Lower leg skin (tissue), 4 donors: ENCODE results near the gene NOC4L. TPM values are rescaled to one million over a fixed set of nuclear protein-coding genes. Genes with fewer than 3 reads are reported as not detected.

ENCODE experiments used
- DNase-seq, 2 donors: peaks; one replicate each; pipeline ENCODE4 v3.0.0-alpha.2; 2019; ENCODE audit warnings: low spot score in 2 of 2
- H3K4me3 ChIP-seq: fragments of 200-600 bp; sonication (generic); 2 replicates; pipeline ENCODE4 v1.5.1; 2017; ENCODE audit warnings: mild to moderate bottlenecking, low read depth; ENCODE audit not compliant: poor library complexity, severe bottlenecking
- CTCF ChIP-seq, 3 donors: fragments of 450-650 bp; IDR thresholded peaks; one replicate each; pipeline ENCODE4 v1.5.1; 2016; ENCODE audit warnings: antibody characterized with exemption in 3 of 3, mild to moderate bottlenecking in 3 of 3, moderate library complexity in 2 of 3
- POLR2A ChIP-seq, 2 donors: fragments of 450-650 bp; IDR thresholded peaks; one replicate each; pipeline ENCODE4 v1.6.1; 2016 to 2017; ENCODE audit warnings: antibody characterized with exemption in 2 of 2, mild to moderate bottlenecking in 1 of 2, moderate library complexity in 1 of 2
- WGBS, 2 donors: methylation state at CpG; one replicate each; pipeline ENCODE4 v1.1.5; 2018; 5-methylcytosine and 5-hydroxymethylcytosine counted together
- intact Hi-C: fragments of 100-400 bp; cut with DNase I; formaldehyde crosslinking; loops from one replicate; pipeline ENCODE4 v1.15.0; 2023; ENCODE audit warnings: low total_unique reads
- total RNA-seq, 4 donors: library from RNA; depleted of rRNA; stranded (reverse); fragments of >200 nt; gene quantifications; one replicate each; pipeline ENCODE4 v1.1.0, GENCODE V29; 2016

Gene NOC4L
- total RNA-seq, 4 donors from 2014 or later, result 7.3 to 17.7 (median 14.1) TPM

- no peak for DNase-seq
- TF ChIP-seq CTCF (IDR thresholded peaks at IDR 0.05) (no peak), POLR2A (IDR thresholded peaks at IDR 0.05) (no peak)
- intact Hi-C loops, result no loop called here
- WGBS, 2 donors, result 89 to 94% methylated on average over 5 to 9 of the region's 10 CpGs
- H3K4me3 ChIP-seq, result no peak overlapping the region
These were observed 26.7 kb upstream of the NOC4L start for GRCh38 chr12:132117558-132117875.

GRCh38 chr12:132118876-132119275 lies 25.4 kb upstream of the NOC4L start:
- intact Hi-C loops, result no loop called here
- no peak overlapping the region for H3K4me3 ChIP-seq
- no peak for DNase-seq
- 95 to 97% methylated on average over 14 to 19 of the region's 22 CpGs for WGBS, 2 donors
- TF ChIP-seq POLR2A (IDR thresholded peaks at IDR 0.05) (no peak), CTCF (IDR thresholded peaks at IDR 0.05) (no peak)

- DNase-seq, result no peak
- no peak for TF ChIP-seq CTCF (IDR thresholded peaks at IDR 0.05)
- TF ChIP-seq POLR2A (IDR thresholded peaks at IDR 0.05), result no peak
- intact Hi-C loops, result no loop called here
- H3K4me3 ChIP-seq, result no peak overlapping the region
- 94 to 95% methylated on average over 14 of the region's 14 CpGs for WGBS, 2 donors
These were observed 23.0 kb upstream of the NOC4L start for GRCh38 chr12:132121283-132121682.

GRCh38 chr12:132123970-132124765 lies 20.1 kb upstream of the NOC4L start:
- TF ChIP-seq CTCF (IDR thresholded peaks at IDR 0.05), result no peak
- DNase-seq, result no peak
- intact Hi-C loops, result no loop called here
- WGBS, 2 donors, result 96% methylated on average over 12 of the region's 12 CpGs
- H3K4me3 ChIP-seq, result no peak overlapping the region

GRCh38 chr12:132124766-132125425 lies 19.4 kb upstream of the NOC4L start:
- no peak for TF ChIP-seq POLR2A (IDR thresholded peaks at IDR 0.05)
- TF ChIP-seq CTCF (IDR thresholded peaks at IDR 0.05), result no peak
- intact Hi-C loops, result no loop called here
- 96% methylated on average over 19 of the region's 19 CpGs for WGBS, 2 donors
- H3K4me3 ChIP-seq, result no peak overlapping the region
- no peak for DNase-seq
